ENCODE measurements around the gene ATRIP. TPM values are rescaled to one million over a fixed set of nuclear protein-coding genes. Genes with fewer than 3 reads are reported as not detected.

ATRIP gene
- total and polyA plus RNA-seq, 2 experiments from 2014 or later, result 4.2 to 8.4 TPM

DNA sequence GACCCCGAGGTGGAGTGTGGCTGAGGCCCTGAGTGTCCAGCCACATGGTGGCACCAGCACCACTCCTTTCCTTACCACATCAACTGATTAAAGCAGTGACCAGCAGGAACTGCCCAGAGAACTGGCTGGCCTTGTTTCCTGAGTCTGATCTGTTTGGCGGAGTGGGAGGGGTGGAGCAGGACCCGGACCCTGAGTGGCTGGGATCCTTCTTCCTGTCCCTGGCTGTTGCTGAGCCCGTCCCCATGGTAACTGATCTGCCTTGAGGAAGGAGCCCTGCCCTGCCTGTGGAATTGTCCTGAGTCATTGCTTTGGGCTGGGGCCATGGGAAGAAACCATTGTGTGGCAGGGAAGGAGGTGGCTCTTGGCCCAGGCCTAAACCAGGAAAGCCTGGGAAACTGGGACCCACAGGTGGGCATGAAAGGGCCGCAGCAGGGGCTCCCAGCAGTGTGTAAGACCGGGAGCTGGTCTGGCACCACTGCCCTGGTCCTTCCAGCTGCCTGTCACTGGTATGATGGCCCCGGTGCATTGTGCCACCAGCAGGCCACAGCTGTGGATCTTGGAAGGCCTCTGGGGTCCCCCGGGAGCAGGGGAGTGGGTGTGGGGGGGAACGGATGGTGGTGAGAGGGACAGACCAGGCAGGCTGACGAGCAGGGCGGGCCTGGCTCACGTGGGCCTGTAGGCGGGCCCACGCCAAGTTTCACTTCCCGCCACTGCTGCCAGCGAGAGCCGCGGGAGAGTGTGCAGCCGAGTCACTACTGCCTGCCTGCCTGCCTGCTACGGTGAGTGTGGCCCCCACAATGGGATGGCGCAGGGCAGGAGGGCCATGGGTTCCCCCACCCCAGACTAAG lies 19.2 kb downstream of the ATRIP start:
- peak; percentile 100 for DNase-seq
- Histone ChIP-seq H2AFZ (peak overlapping the region; percentile 43; the same call in 1 of the 2 replicates), H3K4me1 (ENCODE audit: insufficient read depth) (peaks cover 24% of the 10 kb centered on the region), H3K9ac (peak overlapping the region; percentile 92), H3K4me3 (peak overlapping the region; percentile 73), H3K79me2 (ENCODE audit: insufficient read depth) (peaks cover 43% of the 10 kb centered on the region), H3K4me2 (ENCODE audit: unreplicated experiment) (peak overlapping the region; percentile 69), H3K27ac (peak overlapping the region; percentile 99), H3K9me2 (ENCODE audit: insufficient read depth) (no peaks in the 10 kb centered on the region), H3K27me3 (replicated peaks; ENCODE audit: insufficient read depth) (no peaks in the 10 kb centered on the region), H3F3A (ENCODE audit: insufficient read depth) (peaks cover 17% of the 10 kb centered on the region), H4K20me1 (ENCODE audit: insufficient read depth) (no peaks in the 10 kb centered on the region), H3K36me3 (ENCODE audit: low read depth) (peaks cover 6% of the 10 kb centered on the region; the same call in 1 of the 2 replicates), H3K9me3 (ENCODE audit: low read depth) (no peaks in the 10 kb centered on the region)
- no peak for TF ChIP-seq EZH2phosphoT487 (IDR thresholded peaks at IDR 0.05; ENCODE audit: insufficient read depth, low read depth)
- no peak for TF ChIP-seq EZH2 (IDR thresholded peaks at IDR 0.05; ENCODE audit: insufficient read depth, poor library complexity, severe bottlenecking)
- in situ Hi-C loops (cut with MboI), result loop anchor here (5.0 kb wide), 1 partner anchor 87 kb away; no protein-coding TSS in a partner anchor
- 0 to 2% methylated on average over 10 to 21 of the region's 21 CpGs for WGBS, 2 experiments (ENCODE audit: low coverage in 1 of 2, low lambda C conversion rate in 2 of 2, missing lambda C conversion rate in 2 of 2)

DNA sequence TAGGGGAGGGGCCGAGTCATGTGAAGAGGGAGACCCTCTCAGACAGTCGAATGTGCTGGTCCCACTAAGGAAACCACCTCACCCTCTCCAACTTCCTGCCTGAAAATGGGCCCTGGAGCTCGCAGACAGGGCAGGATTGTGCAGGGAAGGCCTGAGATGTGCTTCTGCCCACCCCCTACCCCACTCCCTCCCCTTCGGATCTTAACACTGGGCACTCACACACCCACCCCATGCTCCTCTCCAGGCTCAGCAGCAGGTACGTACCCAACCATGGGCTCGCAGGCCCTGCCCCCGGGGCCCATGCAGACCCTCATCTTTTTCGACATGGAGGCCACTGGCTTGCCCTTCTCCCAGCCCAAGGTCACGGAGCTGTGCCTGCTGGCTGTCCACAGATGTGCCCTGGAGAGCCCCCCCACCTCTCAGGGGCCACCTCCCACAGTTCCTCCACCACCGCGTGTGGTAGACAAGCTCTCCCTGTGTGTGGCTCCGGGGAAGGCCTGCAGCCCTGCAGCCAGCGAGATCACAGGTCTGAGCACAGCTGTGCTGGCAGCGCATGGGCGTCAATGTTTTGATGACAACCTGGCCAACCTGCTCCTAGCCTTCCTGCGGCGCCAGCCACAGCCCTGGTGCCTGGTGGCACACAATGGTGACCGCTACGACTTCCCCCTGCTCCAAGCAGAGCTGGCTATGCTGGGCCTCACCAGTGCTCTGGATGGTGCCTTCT lies 20.0 kb downstream of the ATRIP start:
- Histone ChIP-seq H3K79me2 (ENCODE audit: insufficient read depth) (peaks cover 51% of the 10 kb centered on the region), H3K27me3 (replicated peaks; ENCODE audit: insufficient read depth) (no peaks in the 10 kb centered on the region), H3K9me3 (ENCODE audit: low read depth) (no peaks in the 10 kb centered on the region), H4K20me1 (ENCODE audit: insufficient read depth) (no peaks in the 10 kb centered on the region), H3K4me2 (ENCODE audit: unreplicated experiment) (peak overlapping the region; percentile 69), H3K9me2 (ENCODE audit: insufficient read depth) (no peaks in the 10 kb centered on the region), H3K27ac (peak overlapping the region; percentile 99), H3K4me1 (ENCODE audit: insufficient read depth) (peaks cover 25% of the 10 kb centered on the region), H3K9ac (peak overlapping the region; percentile 92), H3F3A (ENCODE audit: insufficient read depth) (peaks cover 17% of the 10 kb centered on the region), H3K4me3 (peak overlapping the region; percentile 73), H3K36me3 (ENCODE audit: low read depth) (peaks cover 6% of the 10 kb centered on the region; the same call in 1 of the 2 replicates), H2AFZ (no peak overlapping the region)
- TF ChIP-seq EZH2 (IDR thresholded peaks at IDR 0.05; ENCODE audit: insufficient read depth, poor library complexity, severe bottlenecking) (no peak), EZH2phosphoT487 (IDR thresholded peaks at IDR 0.05; ENCODE audit: insufficient read depth, low read depth) (no peak)
- in situ Hi-C loops (cut with MboI), result loop anchor here (5.0 kb wide), 1 partner anchor 86 kb away; no protein-coding TSS in a partner anchor
- DNase-seq, result peak; percentile 42
- 24 to 26% methylated on average over 17 to 18 of the region's 19 CpGs for WGBS, 2 experiments (ENCODE audit: low coverage in 1 of 2, low lambda C conversion rate in 2 of 2, missing lambda C conversion rate in 2 of 2)

DNA sequence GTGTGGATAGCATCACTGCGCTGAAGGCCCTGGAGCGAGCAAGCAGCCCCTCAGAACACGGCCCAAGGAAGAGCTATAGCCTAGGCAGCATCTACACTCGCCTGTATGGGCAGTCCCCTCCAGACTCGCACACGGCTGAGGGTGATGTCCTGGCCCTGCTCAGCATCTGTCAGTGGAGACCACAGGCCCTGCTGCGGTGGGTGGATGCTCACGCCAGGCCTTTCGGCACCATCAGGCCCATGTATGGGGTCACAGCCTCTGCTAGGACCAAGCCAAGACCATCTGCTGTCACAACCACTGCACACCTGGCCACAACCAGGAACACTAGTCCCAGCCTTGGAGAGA lies 20.5 kb downstream of the ATRIP start:
- H2AFZ ChIP-seq, result no peak overlapping the region
- peaks cover 17% of the 10 kb centered on the region for H3F3A ChIP-seq (ENCODE audit: insufficient read depth)
- H3K4me1 ChIP-seq (ENCODE audit: insufficient read depth), result peaks cover 31% of the 10 kb centered on the region
- in situ Hi-C loops (cut with MboI), result loop anchor here (5.0 kb wide), 1 partner anchor 85 kb away; no protein-coding TSS in a partner anchor
- H3K27ac ChIP-seq, result peak overlapping the region; percentile 99
- WGBS, 2 experiments (ENCODE audit: low coverage in 1 of 2, low lambda C conversion rate in 2 of 2, missing lambda C conversion rate in 2 of 2), result 74 to 75% methylated on average over 9 of the region's 9 CpGs
- peaks cover 6% of the 10 kb centered on the region; the same call in 1 of the 2 replicates for H3K36me3 ChIP-seq (ENCODE audit: low read depth)
- no peaks in the 10 kb centered on the region for H4K20me1 ChIP-seq (ENCODE audit: insufficient read depth)
- DNase-seq, result no peak
- H3K9me2 ChIP-seq (ENCODE audit: insufficient read depth), result no peaks in the 10 kb centered on the region
- H3K4me3 ChIP-seq, result peak overlapping the region; percentile 73
- no peaks in the 10 kb centered on the region for H3K9me3 ChIP-seq (ENCODE audit: low read depth)
- peaks cover 56% of the 10 kb centered on the region for H3K79me2 ChIP-seq (ENCODE audit: insufficient read depth)
- peak overlapping the region; percentile 92 for H3K9ac ChIP-seq
- TF ChIP-seq EZH2 (IDR thresholded peaks at IDR 0.05; ENCODE audit: insufficient read depth, poor library complexity, severe bottlenecking), result no peak
- no peak for TF ChIP-seq EZH2phosphoT487 (IDR thresholded peaks at IDR 0.05; ENCODE audit: insufficient read depth, low read depth)
- H3K4me2 ChIP-seq (ENCODE audit: unreplicated experiment), result peak overlapping the region; percentile 69
- no peaks in the 10 kb centered on the region for H3K27me3 ChIP-seq (replicated peaks; ENCODE audit: insufficient read depth)
